HG03066 (cell line): ENCODE measurements around the gene RPS24.
"Not testable (repeated sequence)": the region's sequence is repeated elsewhere in the genome, so short reads cannot be mapped to it uniquely, and the experiment has no call there.

Experiments
- ATAC-seq: cut with Tn5 transposase; IDR thresholded peaks from one replicate; pipeline ENCODE4 v1.9.1; 2021; ENCODE audit warnings: low read depth; ENCODE audit not compliant: unreplicated experiment

The RPS24 gene

DNA sequence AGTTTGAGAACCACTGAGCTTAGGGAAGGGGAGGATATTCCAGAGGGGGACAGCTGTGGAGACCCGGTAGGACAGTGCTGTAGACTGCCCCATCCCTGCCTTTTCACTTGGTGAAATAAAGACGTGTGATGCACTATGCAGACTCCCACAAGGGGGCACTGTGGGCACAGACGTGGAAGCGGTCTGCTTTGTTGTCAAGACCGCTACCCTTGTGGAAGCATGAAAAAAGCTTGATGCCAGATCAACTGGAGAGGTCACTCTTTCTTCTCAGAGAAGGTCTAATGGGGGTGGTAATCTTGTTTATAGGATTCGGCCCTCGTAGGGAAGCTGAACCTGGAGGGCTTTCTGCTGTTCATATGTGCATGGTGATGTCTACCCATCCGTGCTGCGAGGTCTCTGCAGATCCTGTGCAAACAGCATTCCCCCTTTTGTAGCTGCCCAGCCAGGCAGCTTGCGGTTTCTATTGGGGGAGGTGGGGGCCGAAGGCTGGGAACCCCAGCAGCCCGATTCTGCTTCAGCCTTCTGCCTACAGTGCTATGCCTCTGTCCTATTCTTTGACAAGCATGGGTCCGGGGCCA lies 13.7 kb downstream of the RPS24 start:
- peak; percentile 66 for ATAC-seq

- no peak for ATAC-seq
Measured at GRCh38 chr10:78049851-78050250, 16.2 kb downstream of the RPS24 start.

DNA sequence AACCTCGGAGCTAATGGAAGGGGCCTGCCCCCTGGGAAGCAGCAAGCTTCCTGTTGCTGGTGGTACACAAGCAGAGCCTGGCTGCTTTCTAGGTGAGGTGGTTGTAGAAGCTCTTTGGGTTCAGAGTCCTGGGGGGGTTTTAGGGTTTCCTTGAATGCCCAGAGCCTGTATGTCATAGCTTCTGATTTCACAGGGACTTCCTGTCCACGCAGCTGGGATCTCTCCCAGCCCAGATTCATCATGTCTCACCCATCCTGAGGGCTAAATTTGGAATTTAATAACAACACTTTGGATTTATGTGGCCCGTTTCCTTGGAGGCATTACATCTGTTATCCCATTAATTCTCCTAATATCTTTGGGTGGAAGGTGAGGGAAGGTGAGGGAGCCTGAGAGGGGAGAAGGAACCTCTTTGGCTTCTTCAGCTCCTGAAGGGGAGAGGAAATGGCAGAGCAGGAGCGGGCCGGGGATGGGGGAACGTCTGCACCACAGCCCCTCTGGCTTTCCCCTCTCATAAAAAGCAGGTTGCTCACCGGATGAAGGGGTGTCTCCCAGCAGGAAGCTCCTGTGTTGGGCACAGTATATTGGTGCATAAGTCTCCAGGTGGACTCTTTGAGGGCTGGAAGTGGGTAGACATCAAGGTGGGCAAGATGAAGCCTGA lies 19.7 kb downstream of the RPS24 start:
- ATAC-seq, result no peak

DNA sequence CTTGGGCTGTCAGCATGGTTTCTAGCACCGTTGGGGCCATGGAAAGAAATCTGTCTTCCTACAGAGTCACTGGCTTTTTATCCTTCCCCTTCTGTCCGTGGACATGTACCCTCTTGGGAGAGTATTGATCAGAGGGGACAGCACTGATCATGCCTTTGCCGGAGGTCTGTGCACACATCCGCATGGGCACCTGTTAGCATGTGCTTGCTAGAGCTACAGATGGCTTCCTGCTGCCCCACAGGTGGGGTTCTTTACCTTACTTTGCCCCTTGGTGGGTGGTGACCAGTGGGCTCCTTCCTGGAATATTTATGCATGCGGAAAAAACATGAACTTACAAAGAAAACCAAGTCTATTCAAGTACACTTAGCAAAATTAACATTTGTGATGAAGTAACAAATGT lies 24.9 kb downstream of the RPS24 start:
- no peak for ATAC-seq

- ATAC-seq, result no peak
Measured at GRCh38 chr10:78059906-78060702, 26.4 kb downstream of the RPS24 start.

- ATAC-seq, result no peak
Measured at GRCh38 chr10:78062296-78062695, 28.6 kb downstream of the RPS24 start.

- ATAC-seq, result no peak
Measured at GRCh38 chr10:78063236-78063635, 29.6 kb downstream of the RPS24 start.

DNA sequence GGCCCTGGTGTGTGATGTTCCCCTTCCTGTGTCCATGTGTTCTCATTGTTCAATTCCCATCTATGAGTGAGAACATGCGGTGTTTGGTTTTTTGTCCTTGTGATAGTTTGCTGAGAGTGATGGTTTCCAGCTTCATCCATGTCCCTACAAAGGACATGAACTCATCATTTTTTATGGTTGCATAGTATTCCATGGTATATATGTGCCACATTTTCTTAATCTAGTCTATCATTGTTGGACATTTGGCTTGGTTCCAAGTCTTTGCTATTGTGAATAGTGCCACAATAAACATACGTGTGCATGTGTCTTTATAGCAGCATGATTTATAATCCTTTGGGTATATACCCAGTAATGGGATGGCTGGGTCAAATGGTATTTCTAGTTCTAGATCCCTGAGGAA lies 31.3 kb downstream of the RPS24 start:
- not testable (repeated sequence) for ATAC-seq

- ATAC-seq, result no peak
Measured at GRCh38 chr10:78065611-78066010, 31.9 kb downstream of the RPS24 start.

DNA sequence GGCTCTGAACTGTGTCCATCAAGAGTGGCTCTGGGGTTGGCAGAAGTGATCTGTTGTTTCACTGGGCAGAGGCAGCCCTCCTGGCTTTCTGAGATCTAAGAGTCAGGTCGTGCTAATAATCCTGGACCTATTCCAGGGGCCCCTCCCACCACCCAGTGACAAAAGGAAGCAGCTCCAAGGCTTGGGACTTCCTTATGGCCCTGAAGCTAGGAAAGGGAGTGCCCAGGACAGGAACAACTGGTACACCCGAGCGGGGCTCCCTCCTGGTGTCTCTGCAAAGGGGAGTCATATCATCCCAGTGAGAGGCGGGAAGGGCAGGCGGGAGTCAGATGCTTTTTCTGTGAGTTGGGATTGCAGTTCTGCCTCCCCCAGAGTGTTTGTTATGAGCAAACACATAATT lies 32.3 kb downstream of the RPS24 start:
- ATAC-seq, result no peak

GRCh38 chr10:78066728-78067430 lies 33.2 kb downstream of the RPS24 start:
- ATAC-seq, result no peak

- no peak for ATAC-seq
Measured at GRCh38 chr10:78069151-78069550, 35.5 kb downstream of the RPS24 start.

- not testable (repeated sequence) for ATAC-seq
Measured at GRCh38 chr10:78070064-78070463, 36.4 kb downstream of the RPS24 start.

GRCh38 chr10:78070726-78071125 lies 37.1 kb downstream of the RPS24 start:
- no peak for ATAC-seq

DNA sequence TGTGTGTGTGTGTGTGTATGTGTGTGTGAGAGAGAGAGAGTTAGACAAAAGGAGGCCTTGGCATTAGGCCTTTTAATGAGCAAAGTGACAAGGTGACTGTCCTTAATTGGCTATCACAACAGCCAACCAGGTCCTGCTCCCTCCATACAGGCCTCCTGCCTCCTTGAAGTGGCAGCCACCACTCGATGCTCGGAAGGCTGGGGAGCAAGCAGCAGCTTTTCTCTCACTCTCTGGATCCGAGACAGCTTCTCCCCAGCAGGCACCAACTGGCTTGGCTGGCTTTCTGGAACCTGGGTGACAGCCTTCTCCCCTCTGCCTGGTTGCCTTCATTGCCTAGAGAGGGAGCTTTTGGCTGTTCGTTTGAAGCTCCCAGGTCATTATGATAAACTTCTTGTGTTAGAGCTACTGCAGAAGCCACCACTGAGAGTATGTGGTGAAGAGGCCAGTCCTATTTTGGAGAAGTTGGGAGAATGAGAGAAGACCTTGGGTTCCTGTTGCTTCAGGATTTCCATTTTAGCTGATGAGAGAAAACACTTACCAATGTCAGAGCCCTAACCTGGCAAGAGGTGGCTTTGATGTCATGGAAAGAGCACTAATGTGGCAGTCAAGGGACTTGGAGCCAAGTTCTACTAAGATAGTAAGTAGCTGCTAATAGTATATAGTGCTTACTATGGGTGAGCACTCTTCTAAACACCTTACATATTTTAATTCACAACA lies 37.6 kb downstream of the RPS24 start:
- no peak for ATAC-seq

DNA sequence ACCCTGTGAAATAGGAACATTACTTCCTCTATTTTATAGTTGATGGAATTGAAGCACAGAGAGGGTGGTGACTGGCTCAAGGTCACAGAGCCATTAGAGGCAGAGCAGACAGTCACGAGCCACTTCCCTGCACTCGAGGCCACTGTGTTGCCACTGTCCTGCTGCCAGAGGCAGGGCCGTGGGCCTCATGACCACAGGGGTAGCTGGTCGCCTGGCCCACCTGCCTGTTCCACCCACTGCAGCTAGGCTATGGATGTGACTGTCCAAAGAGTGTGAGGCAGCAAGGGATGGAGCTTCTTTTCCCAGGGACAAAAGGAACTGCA lies 38.2 kb downstream of the RPS24 start:
- ATAC-seq, result no peak

DNA sequence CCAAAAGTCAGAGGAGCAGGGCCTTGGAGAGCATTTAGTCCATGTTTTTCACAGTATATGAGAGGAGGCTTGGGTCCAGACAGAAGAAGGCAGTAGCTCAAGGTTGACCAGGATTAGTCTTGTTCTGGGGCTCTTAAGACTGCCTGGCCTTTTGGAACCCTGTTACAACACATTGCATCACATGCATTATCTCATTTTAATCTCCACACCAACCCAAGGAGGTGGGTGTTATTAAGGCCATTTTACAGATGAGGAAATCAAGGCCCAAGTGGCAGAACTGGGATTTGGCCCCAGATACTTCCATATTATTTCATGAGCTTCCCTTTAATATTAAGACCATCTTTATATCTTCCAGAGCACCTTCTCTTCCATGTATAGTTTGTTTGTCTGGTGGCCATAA lies 38.8 kb downstream of the RPS24 start:
- no peak for ATAC-seq

DNA sequence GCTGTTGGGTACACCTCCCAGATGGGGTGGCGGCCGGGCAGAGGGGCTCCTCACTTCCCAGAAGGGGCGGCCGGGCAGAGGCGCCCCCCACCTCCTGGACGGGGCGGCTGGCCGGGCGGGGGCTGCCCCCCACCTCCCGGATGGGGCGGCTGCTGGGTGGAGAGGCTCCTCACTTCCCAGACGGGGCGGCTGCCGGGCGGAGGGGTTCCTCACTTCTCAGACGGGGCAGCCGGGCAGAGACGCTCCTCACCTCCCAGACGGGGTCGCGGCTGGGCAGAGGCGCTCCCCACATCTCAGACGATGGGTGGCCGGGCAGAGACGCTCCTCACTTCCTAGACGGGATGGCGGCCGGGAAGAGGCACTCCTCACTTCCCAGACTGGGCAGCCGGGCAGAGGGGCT lies 42.1 kb downstream of the RPS24 start:
- ATAC-seq, result not testable (repeated sequence)

- no peak for ATAC-seq
Measured at GRCh38 chr10:78078539-78079330, 45.1 kb downstream of the RPS24 start.

GRCh38 chr10:78079411-78079810 lies 45.7 kb downstream of the RPS24 start:
- ATAC-seq, result no peak
